Adrenal gland (tissue), 5 donors: ENCODE measurements around the gene LRCH2.

Source experiments
- CTCF ChIP-seq, 6 experiments: fragments of 450-650 bp in 4 of 6; fragments of 200-600 bp in 2 of 6; sonication (generic) in 1 of 6; IDR thresholded peaks; 1 replicate in 5 of 6; 2 replicates in 1 of 6; pipeline versions ENCODE4 v1.5.1 to v1.8.0; 2016 to 2021; ENCODE audit warnings: antibody characterized with exemption in 6 of 6, mild to moderate bottlenecking in 2 of 6, moderate library complexity in 1 of 6
- POLR2A ChIP-seq, 2 donors: fragments of 450-650 bp; IDR thresholded peaks; one replicate each; pipeline ENCODE4 v1.6.1; 2017; ENCODE audit warnings: antibody characterized with exemption in 2 of 2, mild to moderate bottlenecking in 2 of 2, moderate library complexity in 1 of 2
- donor health status: DM: no; HTN: no; CAD: no.

DNA sequence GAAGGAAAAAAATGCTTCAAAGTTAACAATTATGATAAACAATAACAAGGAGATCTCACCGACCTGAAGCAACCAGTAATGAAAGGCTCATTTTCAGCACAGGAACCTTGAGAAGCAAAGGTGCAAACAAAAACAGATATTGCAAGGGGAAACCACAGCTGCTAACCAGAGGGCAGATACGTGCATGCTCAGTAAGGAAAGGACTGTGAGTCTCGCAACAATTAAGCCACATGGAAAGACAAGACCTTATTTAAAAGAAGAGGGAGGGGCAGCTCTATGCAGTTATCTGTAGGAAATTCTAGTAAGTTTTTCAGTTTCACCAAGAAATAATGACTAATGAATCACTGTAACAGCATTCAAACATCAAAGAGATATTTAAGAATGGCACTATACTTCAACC, 19.3 kb downstream of the LRCH2 start:
- TF ChIP-seq CTCF (IDR thresholded peaks at IDR 0.05) (no peak), POLR2A (IDR thresholded peaks at IDR 0.05) (no peak)
